Psoas muscle (tissue), 8 donors: ENCODE results near the gene ZNF628. TPM values are rescaled to one million over a fixed set of nuclear protein-coding genes. Genes with fewer than 3 reads are reported as not detected.
A peak's percentile ranks its signal among the peaks of the same experiment; 100 is the strongest.
"Not testable (repeated sequence)": the region's sequence is repeated elsewhere in the genome, so short reads cannot be mapped to it uniquely, and the experiment has no call there.

Source experiments
- ATAC-seq, 4 donors: fragments of 200-7000 bp; cut with Tn5 transposase; one replicate each; pipeline ENCODE4 v1.9.1; 2020; ENCODE audit warnings: moderate library complexity in 3 of 4, mild to moderate bottlenecking in 2 of 4
- DNase-seq, 2 donors: peaks; one replicate each; pipeline ENCODE4 v3.0.0-alpha.2; 2020
- H3K27ac ChIP-seq: fragments of 200-600 bp; one replicate; pipeline ENCODE4 v1.8.0; 2022
- H3K27me3 ChIP-seq, 3 donors: fragments of 200-600 bp in 1 of 3; one replicate each; pipeline versions ENCODE4 v1.6.1 to v1.8.0; 2013 to 2022; ENCODE audit warnings: low read length in 2 of 3, mild to moderate bottlenecking in 2 of 3, moderate library complexity in 1 of 3; ENCODE audit not compliant: insufficient read depth in 3 of 3
- H3K36me3 ChIP-seq, 2 donors: fragments of 200-600 bp in 1 of 2; one replicate each; pipeline versions ENCODE4 v1.6.1 to v1.8.0; 2013 to 2022; ENCODE audit warnings: low read depth in 1 of 2, mild to moderate bottlenecking in 1 of 2, moderate library complexity in 1 of 2; ENCODE audit not compliant: insufficient read depth in 1 of 2
- H3K4me1 ChIP-seq: fragments of 200-600 bp; one replicate; pipeline ENCODE4 v1.8.0; 2022
- H3K4me3 ChIP-seq: fragments of 200-600 bp; one replicate; pipeline ENCODE4 v1.8.0; 2022; ENCODE audit warnings: mild to moderate bottlenecking
- H3K9me3 ChIP-seq: fragments of 200-600 bp; one replicate; pipeline ENCODE4 v1.8.0; 2022
- CTCF ChIP-seq: fragments of 200-600 bp; IDR thresholded peaks from one replicate; pipeline ENCODE4 v1.8.0; 2022; ENCODE audit warnings: antibody characterized with exemption
- WGBS, 3 donors: extraction: QIAGEN DNeasy Blood & Tissue Kit; methylation state at CpG; one replicate each; pipeline versions ENCODE4 v1.1.6 to v1.1.7; 2013; 5-methylcytosine and 5-hydroxymethylcytosine counted together
- intact Hi-C, 2 donors: fragments of 100-400 bp; cut with DNase I; formaldehyde crosslinking; loops; one replicate each; pipeline versions ENCODE4 v1.11.0 to v1.14.2; 2022
- polyA plus RNA-seq, 3 donors: library from polyadenylated mRNA; stranded (reverse); fragments of 200-250 nt; gene quantifications; one replicate each; pipeline ENCODE4 v1.2.3, GENCODE V29; 2013
- total RNA-seq, 4 donors: library from RNA; stranded (reverse); fragmentation: NEBNext Ultra II Directional in 2 of 4; extraction: Animal tissue kit (Norgen Biotek cat#: 25700) in 2 of 4; gene quantifications; one replicate each; pipeline versions ENCODE4 v1.2.1 to v1.2.4, GENCODE V29; 2021 to 2023
- donor health status: healthy with polysubstance abuse.
- donor health status: DM: no; HTN: no; CAD: no; lungs with moderate emphysema.
- donor health status: Bipolar disorder and iron deficiency.
- donor health status: healthy.
- donor health status: DM: yes; HTN: yes; CAD: no.
- donor health status: DM: no; HTN: no; CAD: no.
- donor health status: DM: no; HTN: no; CAD: no.
- donor health status: DM: yes; HTN: yes; CAD: no.

Gene ZNF628
- total and polyA plus RNA-seq, 7 donors: 5.9 to 14.3 (median 12.2) TPM

GRCh38 chr19:55447421-55448174, 28.8 kb upstream of the ZNF628 start:
- no peak overlapping the region for H3K27ac ChIP-seq
- ATAC-seq (peak in 2 of 4 donors; percentile 41 to 51), DNase-seq (no peak)
- H3K36me3 ChIP-seq: no peaks in the 10 kb centered on the region
- peaks cover 6% of the 10 kb centered on the region for H3K4me1 ChIP-seq
- WGBS, 3 donors: 21 to 29% (median 26%) methylated on average over 15 to 16 of the region's 16 CpGs
- no peak overlapping the region for H3K4me3 ChIP-seq
- no peaks in the 10 kb centered on the region for H3K9me3 ChIP-seq
- intact Hi-C loops: no loop called here
- no peak for TF ChIP-seq CTCF
- peaks cover 0 to 66% (median 44%) of the 10 kb centered on the region in 3 donors for H3K27me3 ChIP-seq

DNA sequence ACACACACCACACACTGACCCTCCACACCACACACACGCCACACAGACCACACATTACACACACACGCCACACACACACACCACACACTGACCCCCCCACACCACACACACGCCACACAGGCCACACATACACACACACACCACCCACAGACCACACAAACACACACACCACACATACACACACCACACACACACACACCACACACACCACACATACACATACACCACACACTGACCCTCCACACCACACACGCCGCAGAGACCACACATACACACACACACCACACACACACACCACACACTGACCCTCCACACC, 28.3 kb upstream of the ZNF628 start:
- 77 to 89% (median 83%) methylated on average over 5 of the region's 5 CpGs for WGBS, 3 donors
- H3K36me3 ChIP-seq, H3K4me1 ChIP-seq, DNase-seq, intact Hi-C loops, H3K9me3 ChIP-seq, H3K27ac ChIP-seq, H3K4me3 ChIP-seq, ATAC-seq: not testable (repeated sequence)
- peaks cover 0 to 62% (median 42%) of the 10 kb centered on the region in 3 donors for H3K27me3 ChIP-seq

DNA sequence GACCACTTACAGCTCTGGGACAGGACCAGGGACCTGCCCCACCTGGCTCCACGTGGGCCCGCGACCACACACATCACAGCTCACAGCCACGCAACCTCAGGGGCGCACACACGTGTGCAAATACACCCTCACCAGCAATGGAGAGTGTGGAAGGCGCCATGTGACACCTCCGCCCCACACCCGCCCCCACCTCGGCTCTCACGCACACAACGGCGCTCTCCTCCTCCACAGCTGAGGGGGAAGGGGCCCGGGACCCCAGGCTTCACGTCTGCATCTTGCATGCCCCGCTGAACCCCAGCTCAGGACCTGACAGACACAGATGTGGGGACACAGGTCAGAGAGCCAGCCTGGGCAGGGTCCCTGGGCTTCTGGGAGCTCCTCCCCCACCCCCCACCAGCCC, 26.9 kb upstream of the ZNF628 start:
- H3K27me3 ChIP-seq: peaks cover 0 to 51% (median 32%) of the 10 kb centered on the region in 3 donors
- H3K9me3 ChIP-seq: no peaks in the 10 kb centered on the region
- 31 to 39% (median 34%) methylated on average over 12 to 16 of the region's 16 CpGs for WGBS, 3 donors
- intact Hi-C loops: no loop called here
- ATAC-seq: no peak
- no peak overlapping the region for H3K27ac ChIP-seq
- H3K4me1 ChIP-seq: peaks cover 6% of the 10 kb centered on the region
- H3K36me3 ChIP-seq: no peaks in the 10 kb centered on the region
- no peak for TF ChIP-seq CTCF
- no peak for DNase-seq
- no peak overlapping the region for H3K4me3 ChIP-seq

DNA sequence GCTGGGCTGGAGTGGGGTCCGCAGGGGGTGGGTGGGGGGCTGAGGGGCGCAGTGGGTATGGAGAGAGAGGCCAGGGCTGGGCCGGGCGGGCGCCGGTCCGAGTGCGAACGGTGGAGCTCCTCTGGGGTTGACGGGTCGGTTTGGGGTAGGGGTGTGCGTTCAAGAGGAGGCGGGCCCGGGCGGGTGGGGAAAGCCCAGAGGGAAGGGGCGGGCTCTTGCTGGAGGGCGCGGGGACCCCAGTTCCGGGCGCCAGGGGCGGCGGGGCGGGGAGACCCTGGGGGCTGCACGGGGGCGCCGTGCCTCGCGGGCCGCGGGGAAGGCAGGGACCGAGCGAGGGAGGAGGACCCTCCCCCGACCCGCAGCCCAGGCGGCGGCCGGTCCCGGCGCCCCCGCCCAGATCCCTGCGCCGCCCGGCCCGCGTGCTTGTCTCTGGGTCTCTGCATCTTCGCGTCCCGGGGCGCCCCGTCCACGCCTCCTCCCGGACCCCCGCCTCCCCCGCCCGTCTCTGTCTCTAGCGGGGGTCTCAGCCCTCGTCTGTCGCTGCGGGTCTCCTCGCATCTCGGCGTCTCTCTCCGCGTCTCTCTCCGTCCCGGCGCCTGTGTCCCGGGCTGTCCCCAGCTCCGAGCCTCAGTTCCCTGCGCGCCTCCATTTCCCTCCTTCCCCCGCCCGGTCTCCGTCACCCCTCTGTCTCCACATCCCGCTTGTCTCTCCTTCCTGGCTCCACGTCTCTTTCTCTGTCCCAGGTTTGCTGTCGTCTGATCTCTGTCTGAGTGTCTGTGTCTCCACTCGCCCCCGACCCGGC, 25.1 kb upstream of the ZNF628 start:
- H3K36me3 ChIP-seq: no peaks in the 10 kb centered on the region
- H3K9me3 ChIP-seq: no peaks in the 10 kb centered on the region
- H3K4me1 ChIP-seq: peaks cover 6% of the 10 kb centered on the region
- intact Hi-C loops: loop anchor here in 1 of 2 donors (5.0 kb wide), 1 partner anchor 64 kb away; the partner anchor contains the start of gene RPL28
- 0 to 1% (median 0%) methylated on average over 36 to 80 of the region's 80 CpGs for WGBS, 3 donors
- DNase-seq: no peak
- H3K27ac ChIP-seq: no peak overlapping the region
- H3K4me3 ChIP-seq: no peak overlapping the region
- TF ChIP-seq CTCF: no peak
- H3K27me3 ChIP-seq: peaks cover 0 to 33% (median 24%) of the 10 kb centered on the region in 3 donors
- no peak for ATAC-seq
